A549 (cell line): Measurements from ENCODE around the gene PIK3R2. TPM values are rescaled to one million over a fixed set of nuclear protein-coding genes. Genes with fewer than 3 reads are reported as not detected.
"Not testable (repeated sequence)": the region's sequence is repeated elsewhere in the genome, so short reads cannot be mapped to it uniquely, and the experiment has no call there.

Experiments
- ATAC-seq, 2 experiments: fragments of 200-7000 bp in 1 of 2; fragments of >200 bp in 1 of 2; cut with Nextera tagmentation in 1 of 2; cut with Tn5 transposase in 1 of 2; 3 replicates each; pipeline versions ENCODE4 v1.8.0 to v1.9.1; 2018 to 2020; ENCODE audit warnings: mild to moderate bottlenecking in 1 of 2, moderate library complexity in 1 of 2
- CTCF ChIA-PET: fragments of 300-600 bp; sonication (Branson Sonifier 250); formaldehyde crosslinking; extraction: SDS; loops from one replicate; lab custom pipeline; 2021; ENCODE audit warnings: antibody characterized with exemption, inconsistent platforms; lab: Yijun Ruan, JAX
- POLR2A ChIA-PET: fragments of 350-600 bp; formaldehyde crosslinking; extraction: SDS; loops from one replicate; lab custom pipeline; 2021; ENCODE audit warnings: antibody characterized with exemption, inconsistent platforms; lab: Yijun Ruan, JAX
- DNase-seq, 2 experiments: peaks; one replicate each; pipeline versions ENCODE4 v3.0.0 to v3.0.0-alpha.2; 2011 to 2016; ENCODE audit warnings: low read depth in 1 of 2, low spot score in 1 of 2
- FAIRE-seq: peaks from 2 replicates; lab custom pipeline; 2011; peaks lifted over from hg19 to GRCh38; lab: Jason Lieb, UNC
- H3K27ac ChIP-seq, 2 experiments: fragments of >200 bp; sonication (Bioruptor Twin); formaldehyde crosslinking; 3 replicates each; pipeline ENCODE4 v1.5.1; 2016 to 2017
- H3K4me1 ChIP-seq: fragments of >200 bp; sonication (Bioruptor Twin); formaldehyde crosslinking; 3 replicates; pipeline ENCODE4 v1.6.1; 2016
- H3K4me2 ChIP-seq: fragments of >200 bp; sonication (Bioruptor Twin); formaldehyde crosslinking; 3 replicates; pipeline ENCODE4 v1.6.1; 2016
- H3K4me3 ChIP-seq: fragments of >200 bp; sonication (Bioruptor Twin); formaldehyde crosslinking; 3 replicates; pipeline ENCODE4 v1.5.1; 2016
- H3K9me3 ChIP-seq: fragments of >200 bp; sonication (Bioruptor Twin); formaldehyde crosslinking; 3 replicates; pipeline ENCODE4 v1.6.1; 2016
- BHLHE40 ChIP-seq: IDR thresholded peaks from 2 replicates; pipeline ENCODE4 v1.6.1; 2012; ENCODE audit warnings: low read depth, low read length, inconsistent platforms
- CHD2 ChIP-seq: fragments of 150-350 bp; IDR thresholded peaks from 2 replicates; pipeline ENCODE4 v1.6.1; 2014; ENCODE audit warnings: low read length; ENCODE audit not compliant: partially characterized antibody
- ESRRA ChIP-seq: fragments of 150-350 bp; IDR thresholded peaks from 2 replicates; pipeline ENCODE4 v1.6.1; 2014; ENCODE audit warnings: mild to moderate bottlenecking, low read length, borderline replicate concordance
- HOXB13 ChIP-seq: fragments of 250-450 bp; sonication (Bioruptor Pico); IDR thresholded peaks from 2 replicates; pipeline ENCODE4 v1.5.0; 2020; ENCODE audit warnings: low read depth, mild to moderate bottlenecking, moderate library complexity
- JUN ChIP-seq, 2 experiments: fragments of >200 bp; sonication (Bioruptor Twin); formaldehyde crosslinking; IDR thresholded peaks; 2 replicates in 1 of 2; 3 replicates in 1 of 2; pipeline ENCODE4 v1.6.1; 2016 to 2017
- JUNB ChIP-seq: fragments of >200 bp; sonication (Bioruptor Twin); formaldehyde crosslinking; IDR thresholded peaks from 2 replicates; pipeline ENCODE4 v1.6.1; 2016
- PHF8 ChIP-seq: fragments of 200-600 bp; sonication (generic); IDR thresholded peaks from 2 replicates; pipeline ENCODE4 v1.6.1; 2016; ENCODE audit warnings: low read depth, mild to moderate bottlenecking, antibody characterized with exemption, moderate library complexity, borderline replicate concordance
- POLR2A ChIP-seq: IDR thresholded peaks from 2 replicates; pipeline ENCODE4 v1.6.1; 2012; ENCODE audit warnings: mild to moderate bottlenecking, low read length
- RARB ChIP-seq: fragments of 250-450 bp; sonication (Bioruptor Pico); IDR thresholded peaks from 2 replicates; pipeline ENCODE4 v1.8.0; 2021; ENCODE audit warnings: mild to moderate bottlenecking, moderate library complexity
- REST ChIP-seq: fragments of 200-600 bp; sonication (generic); IDR thresholded peaks from 2 replicates; pipeline ENCODE4 v1.6.1; 2016; ENCODE audit warnings: antibody characterized with exemption, mild to moderate bottlenecking, moderate library complexity
- ZSCAN20 ChIP-seq: fragments of 250-450 bp; sonication (Bioruptor Pico); IDR thresholded peaks from 2 replicates; pipeline ENCODE4 v1.8.0; 2022; ENCODE audit warnings: mild to moderate bottlenecking, moderate library complexity
- WGBS: methylation state at CpG from one replicate; pipeline ENCODE4 v1.1.6; 2017; ENCODE audit errors: missing lambda C conversion rate; 5-methylcytosine and 5-hydroxymethylcytosine counted together
- polyA minus RNA-seq: library from RNA; depleted of rRNA, polyadenylated mRNA; stranded (reverse); fragments of >200 nt; gene quantifications from 2 replicates; pipeline ENCODE4 v1.2.3, GENCODE V29; 2011; rRNA and poly(A)+ RNA removed
- polyA plus RNA-seq, 4 experiments: library from polyadenylated mRNA; depleted of rRNA in 3 of 4; stranded (reverse); fragments of >200 nt; fragmentation: RNase III in 1 of 4; extraction: RNeasy Plus Mini Kit Qiagen cat#74134 plus additional on column Dnase treatment in 1 of 4; gene quantifications; 2 replicates in 3 of 4; 3 replicates in 1 of 4; pipeline ENCODE4 v1.2.3, GENCODE V29; 2011 to 2017
- TF ChIP-seq, protein P1 (sequence below): fragments of >200 bp; sonication (Bioruptor Twin); formaldehyde crosslinking; IDR thresholded peaks from 3 replicates; pipeline ENCODE4 v1.6.1; 2016
- TF ChIP-seq, protein P2 (sequence below): fragments of >200 bp; sonication (Bioruptor Twin); formaldehyde crosslinking; IDR thresholded peaks from 3 replicates; pipeline ENCODE4 v1.5.1; 2016

The PIK3R2 gene
- polyA plus RNA-seq (2011; rRNA removed) (5.3 and 6.7 TPM in 2 replicates), polyA plus RNA-seq (2017; fragmentation: RNase III; extraction: RNeasy Plus Mini Kit Qiagen cat#74134 plus additional on column Dnase treatment) (8.3 to 12.4 TPM (median 9.3 TPM) in 3 replicates), polyA minus RNA-seq (4.8 and 7.7 TPM in 2 replicates)
- polyA plus RNA-seq (2012; cell fraction: cytosol; rRNA removed), result 8.3 and 12.6 TPM in 2 replicates
- polyA plus RNA-seq (2012; cell fraction: nucleus; rRNA removed), result 13.9 and 20.4 TPM in 2 replicates

DNA sequence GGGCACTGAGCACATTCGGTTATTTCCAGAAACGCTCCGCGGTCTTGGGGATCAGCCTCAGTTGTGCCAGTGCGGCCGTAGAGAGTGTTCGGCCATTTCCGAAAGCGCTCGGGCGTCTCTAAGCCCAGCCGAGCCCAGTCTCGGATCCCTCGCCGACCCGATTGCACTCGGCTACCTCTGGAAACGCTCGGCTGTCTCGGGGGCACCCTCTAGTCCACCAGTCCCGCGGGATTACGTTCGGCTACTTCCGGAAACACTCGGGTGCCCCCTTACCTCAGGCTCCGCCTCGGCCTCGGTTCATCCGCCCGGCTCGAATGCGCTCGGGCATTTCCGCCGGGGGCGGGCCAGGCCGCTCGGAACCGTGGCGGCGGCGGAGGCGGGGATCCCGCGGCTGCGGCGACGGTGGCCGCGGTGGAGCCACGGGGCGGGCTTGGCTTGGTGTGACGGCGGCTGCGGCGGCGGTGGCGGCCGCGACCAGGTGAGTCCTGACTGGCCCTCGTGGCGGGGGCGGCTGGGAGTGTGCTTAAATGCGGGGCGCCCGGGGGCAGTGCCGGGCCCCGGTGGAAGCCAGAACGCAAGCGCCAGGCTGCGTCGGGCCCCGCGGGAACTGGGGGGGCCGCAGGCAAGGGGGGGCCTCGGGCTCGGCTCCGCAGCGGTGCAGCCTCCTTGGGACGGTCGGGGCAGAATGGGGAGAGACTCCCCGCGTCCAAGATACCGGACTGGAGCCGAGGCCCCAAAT lies at the start of gene PIK3R2:
Gene PIK3R2 (plus strand): TSS at position 347 of the 739 bp plus-strand sequence. CDS start 2,717 bp downstream, outside the sequence.
- 4% methylated on average over 29 of the region's 86 CpGs for WGBS
- H3K4me2 ChIP-seq, result peak within 1 kb of the TSS; percentile 95
- FAIRE-seq (no peak), ATAC-seq (peak; percentile 88 to 92), DNase-seq (peak; percentile 86 to 97)
- H3K9me3 ChIP-seq, result no peaks in the 10 kb centered on the region
- H3K4me3 ChIP-seq, result peak within 1 kb of the TSS; percentile 59
- POLR2A ChIA-PET, result interaction anchor here (0.6 to 1.3 kb wide), 6 partner anchors 8 to 132 kb away, joined by 3 to 6 read pairs (median 3); no protein-coding TSS in a partner anchor
- peak within 1 kb of the TSS; percentile 85 to 95 for H3K27ac ChIP-seq
- H3K4me1 ChIP-seq, result peaks cover 29% of the 10 kb centered on the region
- CTCF ChIA-PET, result interaction anchor here (0.6 to 2.3 kb wide), 10 partner anchors 10 to 99 kb away, joined by 3 to 8 read pairs (median 4); no protein-coding TSS in a partner anchor
- TF ChIP-seq, protein P1, sequence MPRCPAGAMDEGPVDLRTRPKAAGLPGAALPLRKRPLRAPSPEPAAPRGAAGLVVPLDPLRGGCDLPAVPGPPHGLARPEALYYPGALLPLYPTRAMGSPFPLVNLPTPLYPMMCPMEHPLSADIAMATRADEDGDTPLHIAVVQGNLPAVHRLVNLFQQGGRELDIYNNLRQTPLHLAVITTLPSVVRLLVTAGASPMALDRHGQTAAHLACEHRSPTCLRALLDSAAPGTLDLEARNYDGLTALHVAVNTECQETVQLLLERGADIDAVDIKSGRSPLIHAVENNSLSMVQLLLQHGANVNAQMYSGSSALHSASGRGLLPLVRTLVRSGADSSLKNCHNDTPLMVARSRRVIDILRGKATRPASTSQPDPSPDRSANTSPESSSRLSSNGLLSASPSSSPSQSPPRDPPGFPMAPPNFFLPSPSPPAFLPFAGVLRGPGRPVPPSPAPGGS, result 0 out of 3 replicates have a peak, but pooled peaks have one; percentile 40
- TF ChIP-seq JUN (IDR thresholded peaks at IDR 0.05), result peak in 1 of 2 experiments; percentile 60; a peak in 2 of 5 replicates
- TF ChIP-seq ZSCAN20 (CRISPR knock-in tag), result no peak
- peak; percentile 26 for TF ChIP-seq POLR2A
- TF ChIP-seq PHF8, result 0 out of 2 replicates have a peak, but pooled peaks have one; percentile 20
- TF ChIP-seq REST, result peak; percentile 75
- TF ChIP-seq, protein P2, sequence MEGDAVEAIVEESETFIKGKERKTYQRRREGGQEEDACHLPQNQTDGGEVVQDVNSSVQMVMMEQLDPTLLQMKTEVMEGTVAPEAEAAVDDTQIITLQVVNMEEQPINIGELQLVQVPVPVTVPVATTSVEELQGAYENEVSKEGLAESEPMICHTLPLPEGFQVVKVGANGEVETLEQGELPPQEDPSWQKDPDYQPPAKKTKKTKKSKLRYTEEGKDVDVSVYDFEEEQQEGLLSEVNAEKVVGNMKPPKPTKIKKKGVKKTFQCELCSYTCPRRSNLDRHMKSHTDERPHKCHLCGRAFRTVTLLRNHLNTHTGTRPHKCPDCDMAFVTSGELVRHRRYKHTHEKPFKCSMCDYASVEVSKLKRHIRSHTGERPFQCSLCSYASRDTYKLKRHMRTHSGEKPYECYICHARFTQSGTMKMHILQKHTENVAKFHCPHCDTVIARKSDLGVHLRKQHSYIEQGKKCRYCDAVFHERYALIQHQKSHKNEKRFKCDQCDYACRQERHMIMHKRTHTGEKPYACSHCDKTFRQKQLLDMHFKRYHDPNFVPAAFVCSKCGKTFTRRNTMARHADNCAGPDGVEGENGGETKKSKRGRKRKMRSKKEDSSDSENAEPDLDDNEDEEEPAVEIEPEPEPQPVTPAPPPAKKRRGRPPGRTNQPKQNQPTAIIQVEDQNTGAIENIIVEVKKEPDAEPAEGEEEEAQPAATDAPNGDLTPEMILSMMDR, result peak; percentile 22; the same call in 2 of the 3 replicates
- TF ChIP-seq CHD2, result peak; percentile 85
- no peak for TF ChIP-seq RARB (CRISPR knock-in tag)
- no peak for TF ChIP-seq BHLHE40

GRCh38 chr19:18104793-18105131 lies 48.2 kb upstream of the PIK3R2 start:
- TF ChIP-seq HOXB13 (CRISPR knock-in tag) (no peak), JUNB (no peak), ESRRA (no peak)
- ATAC-seq (peak in 1 of 2 experiments; percentile 67; a peak in 2 of 6 replicates), DNase-seq (no peak), FAIRE-seq (no peak)
- ChIA-PET POLR2A (no interaction called here), CTCF (interaction anchor here (1.4 to 2.4 kb wide), 2 partner anchors 7 to 9 kb away, joined by 5 to 8 read pairs; no protein-coding TSS in a partner anchor)
- 50% methylated on average over 5 of the region's 5 CpGs for WGBS
- H3K4me2 ChIP-seq, result peak overlapping the region; percentile 81
- H3K27ac ChIP-seq, result peak overlapping the region; percentile 59 to 81; a peak in 5 of 6 replicates
- H3K4me1 ChIP-seq, result peaks cover 19% of the 10 kb centered on the region
- peak overlapping the region; percentile 42 for H3K4me3 ChIP-seq
- H3K9me3 ChIP-seq, result no peaks in the 10 kb centered on the region

GRCh38 chr19:18105259-18105658 lies 47.7 kb upstream of the PIK3R2 start:
- FAIRE-seq, H3K27ac ChIP-seq, H3K4me3 ChIP-seq, POLR2A ChIA-PET, H3K9me3 ChIP-seq, DNase-seq, H3K4me2 ChIP-seq, ATAC-seq: not testable (repeated sequence)
- CTCF ChIA-PET, result interaction anchor here (1.4 kb wide), 1 partner anchor 8 kb away, joined by 5 read pairs; no protein-coding TSS in a partner anchor
- H3K4me1 ChIP-seq, result peaks cover 19% of the 10 kb centered on the region
- 70% methylated on average over 7 of the region's 7 CpGs for WGBS
